Measurements from ENCODE around the gene ZNF749.

ZNF749 gene

GRCh38 chr19:57403737-57404563 is 31.2 kb upstream of the ZNF749 start:
- H3K36me3 ChIP-seq (ENCODE audit: control insufficient read depth, insufficient read depth, low read length): peaks cover 3% of the 10 kb centered on the region
- no peak for DNase-seq (ENCODE audit: extremely low read depth, insufficient read length)
- TF ChIP-seq CTCF (IDR thresholded peaks at IDR 0.05; ENCODE audit: insufficient read depth, low read length, poor library complexity, severe bottlenecking): no peak
- no peaks in the 10 kb centered on the region for H3K27me3 ChIP-seq (replicated peaks; ENCODE audit: control insufficient read depth, insufficient read depth, low read length)
- H3K4me3 ChIP-seq (replicated peaks; ENCODE audit: low read depth, low read length): no peak overlapping the region

GRCh38 chr19:57406516-57407123 is 28.5 kb upstream of the ZNF749 start:
- peak; percentile 56 for DNase-seq (ENCODE audit: extremely low read depth, insufficient read length)
- Histone ChIP-seq H3K27me3 (replicated peaks; ENCODE audit: control insufficient read depth, insufficient read depth, low read length) (no peaks in the 10 kb centered on the region), H3K36me3 (ENCODE audit: control insufficient read depth, insufficient read depth, low read length) (no peaks in the 10 kb centered on the region), H3K4me3 (replicated peaks; ENCODE audit: low read depth, low read length) (no peak overlapping the region)
- peak; percentile 85 for TF ChIP-seq CTCF (IDR thresholded peaks at IDR 0.05; ENCODE audit: insufficient read depth, low read length, poor library complexity, severe bottlenecking)

- DNase-seq (ENCODE audit: extremely low read depth, insufficient read length): peak; percentile 85
- Histone ChIP-seq H3K27me3 (replicated peaks; ENCODE audit: control insufficient read depth, insufficient read depth, low read length) (no peaks in the 10 kb centered on the region), H3K4me3 (replicated peaks; ENCODE audit: low read depth, low read length) (peak within 1 kb of the TSS; percentile 86), H3K36me3 (ENCODE audit: control insufficient read depth, insufficient read depth, low read length) (peaks cover 11% of the 10 kb centered on the region)
- TF ChIP-seq CTCF (IDR thresholded peaks at IDR 0.05; ENCODE audit: insufficient read depth, low read length, poor library complexity, severe bottlenecking): no peak
Measured at GRCh38 chr19:57410877-57411671, 24.1 kb upstream of the ZNF749 start, which contains the start of gene ZNF17. Gene ZNF17, plus strand, starts transcription at chr19:57411161. Its CDS starts 2,455 bp downstream, at chr19:57413616.

GRCh38 chr19:57419439-57419838 is 15.7 kb upstream of the ZNF749 start:
- peaks cover 17% of the 10 kb centered on the region for H3K36me3 ChIP-seq (ENCODE audit: control insufficient read depth, insufficient read depth, low read length)
- no peaks in the 10 kb centered on the region for H3K27me3 ChIP-seq (replicated peaks; ENCODE audit: control insufficient read depth, insufficient read depth, low read length)
- no peak overlapping the region for H3K4me3 ChIP-seq (replicated peaks; ENCODE audit: low read depth, low read length)
- no peak for TF ChIP-seq CTCF (IDR thresholded peaks at IDR 0.05; ENCODE audit: insufficient read depth, low read length, poor library complexity, severe bottlenecking)
- no peak for DNase-seq (ENCODE audit: extremely low read depth, insufficient read length)

- H3K4me3 ChIP-seq (replicated peaks; ENCODE audit: low read depth, low read length): no peak overlapping the region
- H3K36me3 ChIP-seq (ENCODE audit: control insufficient read depth, insufficient read depth, low read length): peaks cover 13% of the 10 kb centered on the region
- TF ChIP-seq CTCF (IDR thresholded peaks at IDR 0.05; ENCODE audit: insufficient read depth, low read length, poor library complexity, severe bottlenecking): no peak
Measured at GRCh38 chr19:57421037-57421436, 14.1 kb upstream of the ZNF749 start.

More at GRCh38 chr19:57421037-57421436, 14.1 kb upstream of the ZNF749 start:
- no peaks in the 10 kb centered on the region for H3K27me3 ChIP-seq (replicated peaks; ENCODE audit: control insufficient read depth, insufficient read depth, low read length)
- no peak for DNase-seq (ENCODE audit: extremely low read depth, insufficient read length)
